Measurements from ENCODE around the gene ICAM3.
"Not testable (repeated sequence)": the region's sequence is repeated elsewhere in the genome, so short reads cannot be mapped to it uniquely, and the experiment has no call there.

The ICAM3 gene, protein sequence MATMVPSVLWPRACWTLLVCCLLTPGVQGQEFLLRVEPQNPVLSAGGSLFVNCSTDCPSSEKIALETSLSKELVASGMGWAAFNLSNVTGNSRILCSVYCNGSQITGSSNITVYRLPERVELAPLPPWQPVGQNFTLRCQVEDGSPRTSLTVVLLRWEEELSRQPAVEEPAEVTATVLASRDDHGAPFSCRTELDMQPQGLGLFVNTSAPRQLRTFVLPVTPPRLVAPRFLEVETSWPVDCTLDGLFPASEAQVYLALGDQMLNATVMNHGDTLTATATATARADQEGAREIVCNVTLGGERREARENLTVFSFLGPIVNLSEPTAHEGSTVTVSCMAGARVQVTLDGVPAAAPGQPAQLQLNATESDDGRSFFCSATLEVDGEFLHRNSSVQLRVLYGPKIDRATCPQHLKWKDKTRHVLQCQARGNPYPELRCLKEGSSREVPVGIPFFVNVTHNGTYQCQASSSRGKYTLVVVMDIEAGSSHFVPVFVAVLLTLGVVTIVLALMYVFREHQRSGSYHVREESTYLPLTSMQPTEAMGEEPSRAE

DNA sequence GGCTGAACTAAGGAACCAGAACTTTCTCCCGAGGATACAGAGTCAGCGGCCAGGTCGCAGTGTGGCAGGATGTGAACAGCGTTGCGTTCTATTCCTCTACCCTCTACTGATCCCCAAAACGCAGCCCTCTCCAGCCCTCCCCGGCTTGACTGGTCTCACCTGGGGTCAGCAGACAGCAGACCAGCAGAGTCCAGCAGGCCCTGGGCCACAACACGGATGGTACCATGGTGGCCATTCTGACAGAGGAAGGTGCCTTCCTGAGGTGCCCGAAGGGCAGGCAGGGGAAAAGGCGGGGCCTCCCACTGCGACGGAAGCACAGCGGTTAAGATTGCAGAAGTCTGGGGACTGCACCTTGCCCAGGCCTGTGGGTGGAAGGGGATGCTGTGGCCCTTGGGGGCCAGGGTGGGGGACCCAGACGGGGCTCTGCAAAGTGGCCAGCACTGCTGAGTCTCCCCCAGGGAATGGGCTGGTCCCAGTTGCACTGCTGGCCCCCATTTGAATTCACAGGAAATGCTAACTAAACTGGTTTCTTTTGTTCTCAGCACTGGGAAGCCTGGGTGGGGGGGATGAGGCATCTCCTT, at the start of gene ICAM3:
Gene ICAM3, minus strand, starts transcription at position 245 of the 581 bp plus-strand sequence. Its CDS starts 10 bp downstream, at position 235.
- H3K4me3 ChIP-seq, result no peak within 1 kb of the TSS
- H3K27ac ChIP-seq, result no peak within 1 kb of the TSS
- TF ChIP-seq, protein P1, sequence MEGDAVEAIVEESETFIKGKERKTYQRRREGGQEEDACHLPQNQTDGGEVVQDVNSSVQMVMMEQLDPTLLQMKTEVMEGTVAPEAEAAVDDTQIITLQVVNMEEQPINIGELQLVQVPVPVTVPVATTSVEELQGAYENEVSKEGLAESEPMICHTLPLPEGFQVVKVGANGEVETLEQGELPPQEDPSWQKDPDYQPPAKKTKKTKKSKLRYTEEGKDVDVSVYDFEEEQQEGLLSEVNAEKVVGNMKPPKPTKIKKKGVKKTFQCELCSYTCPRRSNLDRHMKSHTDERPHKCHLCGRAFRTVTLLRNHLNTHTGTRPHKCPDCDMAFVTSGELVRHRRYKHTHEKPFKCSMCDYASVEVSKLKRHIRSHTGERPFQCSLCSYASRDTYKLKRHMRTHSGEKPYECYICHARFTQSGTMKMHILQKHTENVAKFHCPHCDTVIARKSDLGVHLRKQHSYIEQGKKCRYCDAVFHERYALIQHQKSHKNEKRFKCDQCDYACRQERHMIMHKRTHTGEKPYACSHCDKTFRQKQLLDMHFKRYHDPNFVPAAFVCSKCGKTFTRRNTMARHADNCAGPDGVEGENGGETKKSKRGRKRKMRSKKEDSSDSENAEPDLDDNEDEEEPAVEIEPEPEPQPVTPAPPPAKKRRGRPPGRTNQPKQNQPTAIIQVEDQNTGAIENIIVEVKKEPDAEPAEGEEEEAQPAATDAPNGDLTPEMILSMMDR (IDR thresholded peaks at IDR 0.05), result no peak
- no peak for DNase-seq (ENCODE audit: low spot score)

DNA sequence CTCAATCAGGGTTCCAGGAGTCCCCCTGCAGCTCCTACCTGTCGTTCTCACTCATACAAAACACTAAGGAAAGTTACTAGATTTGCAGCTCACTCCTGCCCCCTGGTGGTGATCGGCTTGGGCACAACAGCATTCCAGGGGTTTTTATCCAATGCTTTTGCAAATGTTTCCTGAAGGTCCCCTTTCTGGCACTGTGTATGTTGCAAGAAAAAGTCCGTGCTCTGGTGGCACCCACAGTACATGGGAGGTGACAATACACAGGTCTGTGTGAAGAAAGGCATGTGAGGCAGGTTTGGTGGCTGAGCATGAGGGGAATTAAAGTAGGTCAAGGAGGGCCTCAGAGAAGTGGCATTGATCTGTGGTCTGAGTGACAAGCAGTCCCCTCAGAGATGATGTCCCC, 49.5 kb upstream of the ICAM3 start:
- no peak for DNase-seq (ENCODE audit: low spot score)
- TF ChIP-seq, protein P1 (IDR thresholded peaks at IDR 0.05), result peak; percentile 70
- no peak overlapping the region for H3K4me3 ChIP-seq
- H3K27ac ChIP-seq, result no peak overlapping the region

DNA sequence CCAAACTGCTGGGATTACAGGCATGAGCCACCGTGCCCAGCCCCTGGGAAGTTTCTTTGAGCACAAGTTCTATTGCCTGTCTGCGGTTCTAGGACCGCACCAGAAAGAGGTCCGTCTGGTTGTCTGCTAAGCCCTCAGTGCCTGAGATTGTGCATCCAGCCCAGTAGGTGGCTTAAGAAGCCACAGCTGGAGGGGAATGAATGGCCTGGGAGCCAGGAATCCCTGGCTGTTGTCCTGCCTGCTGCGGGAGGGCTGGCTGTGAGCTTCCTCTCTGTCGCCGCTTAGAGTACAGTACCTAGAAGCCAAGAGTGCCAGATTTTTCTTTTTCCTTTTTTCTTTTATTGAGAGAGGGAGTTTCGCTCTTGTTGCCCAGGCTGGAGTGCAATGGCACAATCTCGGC, 45.2 kb upstream of the ICAM3 start:
- no peak for DNase-seq (ENCODE audit: low spot score)
- no peak overlapping the region for H3K27ac ChIP-seq
- no peak overlapping the region for H3K4me3 ChIP-seq
- TF ChIP-seq, protein P1 (IDR thresholded peaks at IDR 0.05), result no peak

DNA sequence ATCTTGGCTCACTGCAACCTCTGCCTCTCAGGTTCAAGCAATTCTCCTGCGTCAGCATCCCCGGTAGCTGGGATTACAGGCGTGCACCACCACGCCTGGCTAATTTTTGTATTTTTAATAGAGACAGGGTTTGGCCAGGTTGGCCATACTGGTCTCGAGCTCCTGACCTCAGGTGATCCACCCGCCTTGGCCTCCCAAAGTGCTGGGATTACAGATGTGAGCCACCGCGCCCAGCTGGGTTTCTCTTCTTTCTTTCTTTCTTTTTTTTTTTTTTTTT, 43.7 kb upstream of the ICAM3 start:
- not testable (repeated sequence) for DNase-seq (ENCODE audit: low spot score); H3K4me3 ChIP-seq; H3K27ac ChIP-seq

DNA sequence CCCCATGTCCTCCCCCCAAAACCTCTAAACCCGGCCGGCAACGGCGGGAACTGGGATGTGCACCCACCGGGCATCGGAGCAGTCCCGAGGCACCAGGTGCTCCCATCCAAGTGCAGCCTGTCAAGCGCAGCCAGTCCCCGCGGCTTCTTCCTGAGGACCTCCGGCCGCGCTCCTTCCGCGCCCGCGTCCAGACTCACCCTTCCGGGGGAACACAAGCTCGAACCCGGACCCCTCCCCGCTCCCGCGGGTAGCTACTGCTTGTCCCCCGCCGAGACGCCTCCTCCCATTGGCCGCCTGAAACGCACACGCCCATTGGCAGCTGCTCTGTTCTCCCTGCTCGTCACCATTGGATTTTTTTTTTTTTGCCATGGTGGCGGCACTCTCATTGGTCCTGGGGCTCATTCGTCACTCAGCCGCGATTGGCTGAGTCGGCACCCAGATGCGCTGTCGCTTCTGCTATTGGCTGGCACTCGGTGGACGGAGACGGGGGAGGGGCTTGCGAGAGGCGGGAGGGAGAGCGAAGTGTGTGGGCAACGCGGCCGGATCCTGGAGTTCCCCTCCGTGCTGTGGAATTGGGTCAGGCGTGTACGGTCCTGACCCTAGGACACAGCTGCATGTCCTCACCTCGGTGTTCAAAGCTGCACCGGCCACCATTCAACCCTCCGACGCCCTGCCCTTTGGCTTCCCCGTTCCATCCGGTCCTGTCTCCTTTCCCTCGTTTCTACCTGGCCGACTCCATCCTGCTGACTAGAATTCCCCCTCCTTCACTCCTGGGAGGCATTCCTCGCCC, 41.1 kb upstream of the ICAM3 start, which contains the start of gene TYK2:
Gene TYK2, minus strand, starts transcription at position 260 of the 790 bp plus-strand sequence. CDS start 2,166 bp downstream, outside the sequence.
- peak; percentile 98 for DNase-seq (ENCODE audit: low spot score)
- TF ChIP-seq, protein P1 (IDR thresholded peaks at IDR 0.05), result no peak
- Histone ChIP-seq H3K4me3 (peak within 1 kb of the TSS; percentile 99), H3K27ac (peak within 1 kb of the TSS; percentile 83 to 93)

DNA sequence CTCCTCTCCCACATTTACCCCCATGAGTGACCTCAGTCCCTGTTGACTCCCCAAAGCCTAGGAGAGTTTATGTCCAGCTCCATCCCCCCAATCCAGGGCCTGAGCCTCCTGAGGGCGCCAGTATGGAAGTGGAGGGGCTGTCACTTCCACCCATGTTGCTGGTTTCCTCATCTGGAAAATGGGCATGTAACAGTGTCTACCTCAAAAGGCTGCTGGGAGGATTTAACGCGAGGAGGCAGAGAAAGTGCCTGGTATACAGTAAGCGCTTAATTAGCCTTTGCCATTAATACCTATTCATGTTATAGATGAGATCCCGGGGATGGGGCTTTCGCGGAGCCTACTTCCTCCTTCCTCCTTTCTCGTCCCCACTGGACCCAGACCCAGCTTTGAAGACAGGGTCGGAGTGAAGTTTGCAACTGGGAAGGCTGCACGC, 40.5 kb upstream of the ICAM3 start:
- no peak for DNase-seq (ENCODE audit: low spot score)
- TF ChIP-seq, protein P1 (IDR thresholded peaks at IDR 0.05), result no peak
- Histone ChIP-seq H3K27ac (peak overlapping the region; percentile 83 to 93), H3K4me3 (peak overlapping the region; percentile 99)

DNA sequence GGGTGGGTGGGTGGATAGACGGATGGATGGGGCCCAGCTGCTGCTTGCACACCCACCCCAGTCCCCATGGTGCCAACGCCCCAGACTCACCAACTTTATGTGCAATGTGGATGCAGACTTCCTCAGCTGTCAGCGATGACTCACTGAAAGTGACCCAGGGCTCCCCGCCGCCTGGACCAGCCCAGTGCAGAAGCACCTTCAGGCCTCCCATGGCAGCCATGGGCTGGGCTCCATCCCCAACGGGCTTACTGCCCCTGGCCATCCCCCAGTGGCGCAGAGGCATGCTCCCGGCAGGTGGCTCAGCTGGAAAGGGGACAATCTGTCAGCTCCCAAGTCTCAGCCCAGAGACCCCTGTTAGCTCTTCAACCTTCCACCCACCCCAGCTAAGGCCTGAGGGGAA, 38.7 kb upstream of the ICAM3 start:
- DNase-seq (ENCODE audit: low spot score), result no peak
- no peak overlapping the region for H3K27ac ChIP-seq
- no peak overlapping the region for H3K4me3 ChIP-seq
- TF ChIP-seq, protein P1 (IDR thresholded peaks at IDR 0.05), result no peak

DNA sequence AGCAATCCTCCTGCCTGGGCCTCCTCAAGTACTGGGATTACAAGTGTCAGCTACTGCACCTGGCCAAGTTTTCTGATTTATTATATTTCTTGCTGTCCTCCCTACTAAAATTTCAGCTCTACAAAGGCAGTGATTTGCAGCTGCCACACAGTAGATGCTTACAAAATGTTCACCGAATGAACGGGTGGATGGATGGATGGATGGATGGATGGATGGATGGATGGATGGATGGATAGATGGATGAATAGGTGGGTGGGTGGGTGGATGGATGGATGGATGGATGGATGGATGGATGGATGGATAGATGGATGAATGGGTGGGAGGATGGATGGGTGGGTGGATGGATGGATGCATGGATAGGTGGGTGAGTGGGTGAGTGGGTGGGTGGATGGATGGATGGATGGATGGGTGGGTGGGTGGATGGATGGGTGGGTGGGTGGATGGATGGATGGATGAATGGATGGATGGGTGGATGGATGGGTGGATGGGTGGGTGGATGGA, 37.8 kb upstream of the ICAM3 start:
- not testable (repeated sequence) for DNase-seq (ENCODE audit: low spot score); H3K27ac ChIP-seq; H3K4me3 ChIP-seq

All from coronary artery (tissue), 2 donors.